Activated CD4-positive, alpha-beta T cell treated with anti-CD3 and anti-CD28 coated beads, Interleukin-2, Interleukin-6, amounts not matched to agents 100 ng/mL and 50 ng/mL, durations not matched to agents 16 hours and 8 hours (primary cell): ENCODE results near the gene CLEC16A.

ENCODE experiments used
- DNase-seq: peaks from one replicate; pipeline ENCODE4 v3.0.0-alpha.2; 2020

The CLEC16A gene

GRCh38 chr16:11145173-11145818, 200.9 kb downstream of the CLEC16A start:
- DNase-seq: no peak

- DNase-seq: no peak
Observed at GRCh38 chr16:11145819-11146211, 201.5 kb downstream of the CLEC16A start.

GRCh38 chr16:11147033-11147753, 202.8 kb downstream of the CLEC16A start:
- no peak for DNase-seq

- DNase-seq: no peak
Observed at GRCh38 chr16:11147754-11148444, 203.5 kb downstream of the CLEC16A start.

- DNase-seq: no peak
Observed at GRCh38 chr16:11149011-11149616, 204.8 kb downstream of the CLEC16A start.

- no peak for DNase-seq
Observed at GRCh38 chr16:11150190-11150589, 205.8 kb downstream of the CLEC16A start.

- no peak for DNase-seq
Observed at GRCh38 chr16:11151156-11151884, 207.0 kb downstream of the CLEC16A start.

GRCh38 chr16:11151885-11152629, 207.7 kb downstream of the CLEC16A start:
- no peak for DNase-seq

- DNase-seq: no peak
Observed at GRCh38 chr16:11152677-11153331, 208.4 kb downstream of the CLEC16A start.

GRCh38 chr16:11155284-11155806, 211.0 kb downstream of the CLEC16A start:
- DNase-seq: peak; percentile 65

- DNase-seq: no peak
Observed at GRCh38 chr16:11156401-11156800, 212.0 kb downstream of the CLEC16A start.

GRCh38 chr16:11157143-11157542, 212.8 kb downstream of the CLEC16A start:
- no peak for DNase-seq

GRCh38 chr16:11158018-11158417, 213.7 kb downstream of the CLEC16A start:
- DNase-seq: no peak

- DNase-seq: no peak
Observed at GRCh38 chr16:11159282-11159681, 214.9 kb downstream of the CLEC16A start.

- DNase-seq: peak; percentile 83
Observed at GRCh38 chr16:11160676-11161115, 216.3 kb downstream of the CLEC16A start.

GRCh38 chr16:11161439-11161838, 217.1 kb downstream of the CLEC16A start:
- no peak for DNase-seq

GRCh38 chr16:11161974-11162373, 217.6 kb downstream of the CLEC16A start:
- DNase-seq: no peak

- DNase-seq: no peak
Observed at GRCh38 chr16:11162586-11163268, 218.4 kb downstream of the CLEC16A start.

- no peak for DNase-seq
Observed at GRCh38 chr16:11163761-11164261, 219.4 kb downstream of the CLEC16A start.
